ENCODE measurements around the gene MTCL1. TPM values are rescaled to one million over a fixed set of nuclear protein-coding genes. Genes with fewer than 3 reads are reported as not detected.

Gene MTCL1
- 10 to 100 TPM; 11.2 to 73.1 TPM for total RNA-seq

DNA sequence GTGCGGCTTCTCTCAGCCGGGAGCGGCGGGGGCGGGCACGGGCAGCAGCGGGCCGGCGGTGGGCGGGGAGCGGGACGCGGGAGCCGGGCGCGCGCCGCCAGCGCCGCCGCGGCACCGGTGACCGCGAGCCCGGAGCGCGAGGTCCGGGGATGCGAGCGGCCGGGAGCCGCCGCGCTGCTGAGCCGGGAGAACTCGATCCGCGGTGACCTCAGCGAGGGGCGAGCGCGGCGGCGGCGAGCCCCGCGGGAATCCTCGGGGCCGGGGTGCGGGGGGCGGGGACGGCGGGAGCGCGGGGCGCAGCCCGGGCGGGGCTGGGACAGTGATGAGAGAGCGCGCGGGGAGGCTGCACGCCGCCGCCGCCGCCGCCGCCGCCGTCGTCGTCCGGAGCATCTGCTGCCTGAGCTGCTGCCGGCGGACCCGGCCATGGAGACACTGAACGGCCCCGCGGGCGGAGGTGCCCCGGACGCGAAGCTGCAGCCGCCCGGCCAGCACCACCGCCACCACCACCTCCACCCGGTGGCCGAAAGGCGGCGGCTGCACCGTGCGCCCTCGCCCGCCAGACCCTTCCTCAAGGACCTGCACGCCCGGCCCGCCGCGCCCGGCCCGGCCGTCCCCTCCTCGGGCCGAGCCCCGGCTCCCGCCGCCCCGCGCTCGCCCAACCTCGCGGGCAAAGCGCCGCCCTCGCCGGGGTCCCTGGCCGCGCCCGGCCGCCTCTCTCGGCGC is at the start of gene MTCL1:
TSS of gene MTCL1 (plus strand) at position 319 of the 723 bp plus-strand sequence. CDS start at position 424, 105 bp downstream.
- peak within 1 kb of the TSS; percentile 88 to 90 for H3K27ac ChIP-seq
- WGBS: no CpG with 5 or more reads among the region's 123 CpGs
- no peaks in the 10 kb centered on the region for H3K27me3 ChIP-seq (replicated peaks; ENCODE audit: insufficient read depth)
- TF ChIP-seq, protein P1, sequence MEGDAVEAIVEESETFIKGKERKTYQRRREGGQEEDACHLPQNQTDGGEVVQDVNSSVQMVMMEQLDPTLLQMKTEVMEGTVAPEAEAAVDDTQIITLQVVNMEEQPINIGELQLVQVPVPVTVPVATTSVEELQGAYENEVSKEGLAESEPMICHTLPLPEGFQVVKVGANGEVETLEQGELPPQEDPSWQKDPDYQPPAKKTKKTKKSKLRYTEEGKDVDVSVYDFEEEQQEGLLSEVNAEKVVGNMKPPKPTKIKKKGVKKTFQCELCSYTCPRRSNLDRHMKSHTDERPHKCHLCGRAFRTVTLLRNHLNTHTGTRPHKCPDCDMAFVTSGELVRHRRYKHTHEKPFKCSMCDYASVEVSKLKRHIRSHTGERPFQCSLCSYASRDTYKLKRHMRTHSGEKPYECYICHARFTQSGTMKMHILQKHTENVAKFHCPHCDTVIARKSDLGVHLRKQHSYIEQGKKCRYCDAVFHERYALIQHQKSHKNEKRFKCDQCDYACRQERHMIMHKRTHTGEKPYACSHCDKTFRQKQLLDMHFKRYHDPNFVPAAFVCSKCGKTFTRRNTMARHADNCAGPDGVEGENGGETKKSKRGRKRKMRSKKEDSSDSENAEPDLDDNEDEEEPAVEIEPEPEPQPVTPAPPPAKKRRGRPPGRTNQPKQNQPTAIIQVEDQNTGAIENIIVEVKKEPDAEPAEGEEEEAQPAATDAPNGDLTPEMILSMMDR (IDR thresholded peaks at IDR 0.05): peak in 1 of 4 experiments; percentile 21
- TF ChIP-seq POLR2AphosphoS5 (IDR thresholded peaks at IDR 0.05): no peak
- TF ChIP-seq POLR2A (IDR thresholded peaks at IDR 0.05): peak; percentile 15
- no peaks in the 10 kb centered on the region for H3K36me3 ChIP-seq
- H3K9me3 ChIP-seq: no peaks in the 10 kb centered on the region
- DNase-seq (ENCODE audit: low spot score): peak; percentile 32
- intact Hi-C loops (cut with DNase I): loop anchor here (5.0 to 10.0 kb wide), 2 partner anchors 97 to 429 kb away; partner anchors contain the start of gene ANKRD12
- H3K4me3 ChIP-seq: peak within 1 kb of the TSS; percentile 62 to 63
- peaks cover 8% of the 10 kb centered on the region for H3K4me1 ChIP-seq (replicated peaks)

- intact Hi-C loops (cut with DNase I): loop anchor here (5.0 to 10.0 kb wide), 2 partner anchors 46 to 399 kb away; no protein-coding TSS in a partner anchor
- no peak overlapping the region for H3K27ac ChIP-seq
- WGBS: 81% methylated on average over 6 of the region's 6 CpGs
Measured at GRCh38 chr18:8656232-8656631, 49.1 kb upstream of the MTCL1 start.

GRCh38 chr18:8657050-8657820 is 48.1 kb upstream of the MTCL1 start:
- Histone ChIP-seq H3K27me3 (replicated peaks; ENCODE audit: insufficient read depth) (no peaks in the 10 kb centered on the region), H3K27ac (no peak overlapping the region), H3K36me3 (no peaks in the 10 kb centered on the region), H3K4me1 (replicated peaks) (no peaks in the 10 kb centered on the region), H3K9me3 (no peaks in the 10 kb centered on the region), H3K4me3 (no peak overlapping the region)
- WGBS: 61% methylated on average over 14 of the region's 14 CpGs
- no peak for DNase-seq (ENCODE audit: low spot score)
- intact Hi-C loops (cut with DNase I): loop anchor here (5.0 to 10.0 kb wide), 2 partner anchors 45 to 398 kb away; no protein-coding TSS in a partner anchor
- TF ChIP-seq, protein P1 (IDR thresholded peaks at IDR 0.05): no peak
- TF ChIP-seq POLR2A (IDR thresholded peaks at IDR 0.05) (no peak), POLR2AphosphoS5 (IDR thresholded peaks at IDR 0.05) (no peak)

More at GRCh38 chr18:8656232-8656631, 49.1 kb upstream of the MTCL1 start:
- no peak for DNase-seq (ENCODE audit: low spot score)
- Histone ChIP-seq H3K4me3 (no peak overlapping the region), H3K9me3 (no peaks in the 10 kb centered on the region), H3K36me3 (no peaks in the 10 kb centered on the region), H3K4me1 (replicated peaks) (no peaks in the 10 kb centered on the region), H3K27me3 (replicated peaks; ENCODE audit: insufficient read depth) (no peaks in the 10 kb centered on the region)
- TF ChIP-seq POLR2A (IDR thresholded peaks at IDR 0.05) (no peak), POLR2AphosphoS5 (IDR thresholded peaks at IDR 0.05) (no peak)
- TF ChIP-seq, protein P1 (IDR thresholded peaks at IDR 0.05): no peak

DNA sequence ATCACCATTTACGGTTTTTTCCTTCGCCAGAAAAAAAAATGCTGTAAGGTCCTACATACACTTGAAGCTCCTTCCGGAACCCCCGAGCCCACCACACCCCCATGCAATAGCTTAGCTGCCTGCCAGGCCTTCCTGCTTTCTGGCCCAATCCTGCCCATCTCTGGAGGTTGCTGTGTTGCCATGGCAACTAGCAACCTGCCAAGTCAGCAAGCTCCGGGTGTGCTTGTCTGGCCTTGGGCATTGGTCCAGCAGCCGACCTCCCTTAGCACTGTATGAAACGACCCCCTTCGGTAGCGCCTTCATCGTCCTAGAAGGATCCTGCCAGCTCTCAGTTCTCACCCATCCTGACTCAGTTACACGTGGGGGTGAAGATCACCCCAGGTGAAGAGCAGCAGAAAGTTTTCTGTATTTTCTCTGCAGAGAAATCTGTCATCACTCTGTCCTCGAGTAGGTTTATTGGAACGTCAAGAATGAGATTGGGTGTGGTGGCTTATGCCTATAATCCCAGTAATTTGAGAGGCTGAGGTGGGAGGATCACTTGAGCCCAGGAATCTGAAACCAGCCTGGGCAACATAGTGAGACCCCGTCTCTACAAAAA is 47.4 kb upstream of the MTCL1 start:
- H3K4me1 ChIP-seq (replicated peaks): no peaks in the 10 kb centered on the region
- DNase-seq (ENCODE audit: low spot score): no peak
- no peak overlapping the region for H3K4me3 ChIP-seq
- no peaks in the 10 kb centered on the region for H3K36me3 ChIP-seq
- intact Hi-C loops (cut with DNase I): loop anchor here (5.0 to 10.0 kb wide), 2 partner anchors 44 to 397 kb away; no protein-coding TSS in a partner anchor
- TF ChIP-seq POLR2AphosphoS5 (IDR thresholded peaks at IDR 0.05) (no peak), POLR2A (IDR thresholded peaks at IDR 0.05) (no peak)
- TF ChIP-seq, protein P1 (IDR thresholded peaks at IDR 0.05): no peak
- no peaks in the 10 kb centered on the region for H3K27me3 ChIP-seq (replicated peaks; ENCODE audit: insufficient read depth)
- no peak overlapping the region for H3K27ac ChIP-seq
- WGBS: 39% methylated on average over 14 of the region's 14 CpGs
- H3K9me3 ChIP-seq: no peaks in the 10 kb centered on the region
